Measurements from ENCODE around the gene MRPS30.
A peak's percentile ranks its signal among the peaks of the same experiment; 100 is the strongest.

The MRPS30 gene

GRCh38 chr5:44806608-44807007 lies 2.1 kb upstream of the MRPS30 start:
- no peak overlapping the region for H4K91ac ChIP-seq (ENCODE audit: low read depth, low read length, poor library complexity)
- H2AFZ ChIP-seq (ENCODE audit: low read length), result no peak overlapping the region
- H3K14ac ChIP-seq (ENCODE audit: low read length), result no peak overlapping the region
- H3K79me1 ChIP-seq (ENCODE audit: low read depth, low read length), result no peaks in the 10 kb centered on the region
- H2BK15ac ChIP-seq (ENCODE audit: low read length), result no peak overlapping the region
- H3K4me1 ChIP-seq (ENCODE audit: control insufficient read depth in 2 of 2, insufficient read depth in 1 of 2, low read depth in 1 of 2, low read length in 2 of 2), result peaks cover 0 to 3% of the 10 kb centered on the region in 2 donors
- H3K9me3 ChIP-seq (replicated peaks in 1 of 2; ENCODE audit: control insufficient read depth in 2 of 2, insufficient read depth in 1 of 2, low read depth in 1 of 2, low read length in 2 of 2), result no peaks in the 10 kb centered on the region
- peaks cover 0 to 13% of the 10 kb centered on the region in 2 donors for H3K36me3 ChIP-seq (replicated peaks in 1 of 2; ENCODE audit: control insufficient read depth in 2 of 2, insufficient read depth in 2 of 2, low read length in 2 of 2)
- H2BK120ac ChIP-seq (ENCODE audit: low read depth, low read length), result no peak overlapping the region
- H3K27me3 ChIP-seq (ENCODE audit: control insufficient read depth in 3 of 3, insufficient read depth in 3 of 3, low read depth in 1 of 3, low read length in 3 of 3), result no peaks in the 10 kb centered on the region
- no peak overlapping the region for H4K8ac ChIP-seq (ENCODE audit: low read depth, low read length)
- H3K4me2 ChIP-seq (ENCODE audit: insufficient read depth, low read length, poor library complexity, severe bottlenecking), result no peak overlapping the region
- DNase-seq (ENCODE audit: low spot score), result no peak
- no CpG with 5 or more reads among the region's 2 CpGs for WGBS, 2 donors (ENCODE audit: extremely low coverage in 2 of 2, insufficient read length in 2 of 2, insufficient replicate concordance in 1 of 2)
- H3K23ac ChIP-seq (ENCODE audit: low read depth, low read length, poor library complexity), result no peak overlapping the region
- no peak overlapping the region for H3K4me3 ChIP-seq (ENCODE audit: low read length in 2 of 2)
- H2BK5ac ChIP-seq (ENCODE audit: low read length), result no peak overlapping the region
- H3K9ac ChIP-seq (ENCODE audit: low read depth, low read length, poor library complexity), result no peak overlapping the region
- no peak overlapping the region for H3K18ac ChIP-seq (ENCODE audit: low read length)
- H3K27ac ChIP-seq (replicated peaks; ENCODE audit: low read length), result no peak overlapping the region
- H2BK12ac ChIP-seq (ENCODE audit: low read length), result no peak overlapping the region
- H3K4ac ChIP-seq (ENCODE audit: low read length), result no peak overlapping the region
- no peak overlapping the region for H2AK5ac ChIP-seq (ENCODE audit: low read depth, low read length)

DNA sequence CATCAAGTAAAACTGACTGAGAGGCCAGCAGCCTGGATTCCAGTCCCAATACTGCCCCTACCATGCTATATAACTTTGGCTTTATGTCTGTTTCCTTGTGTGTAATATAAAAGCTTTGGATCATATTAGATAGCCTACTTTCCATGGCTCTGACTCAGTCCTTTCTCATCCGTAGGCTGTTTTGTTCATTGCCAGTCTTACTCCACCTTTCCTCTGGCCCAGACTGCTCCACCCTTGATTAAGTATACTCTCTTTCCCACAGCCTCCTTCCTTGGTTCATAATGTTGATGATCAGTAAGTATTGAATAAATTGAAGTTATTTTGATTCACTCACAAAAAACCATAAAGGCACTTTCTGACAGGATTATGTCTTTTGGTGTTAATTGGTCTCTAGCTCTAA lies 1.5 kb upstream of the MRPS30 start:
- Histone ChIP-seq H3K23ac (ENCODE audit: low read depth, low read length, poor library complexity) (no peak overlapping the region), H3K14ac (ENCODE audit: low read length) (no peak overlapping the region), H3K9ac (ENCODE audit: low read depth, low read length, poor library complexity) (no peak overlapping the region), H3K27ac (replicated peaks; ENCODE audit: low read length) (no peak overlapping the region), H3K4me2 (ENCODE audit: insufficient read depth, low read length, poor library complexity, severe bottlenecking) (no peak overlapping the region), H4K91ac (ENCODE audit: low read depth, low read length, poor library complexity) (no peak overlapping the region), H2BK15ac (ENCODE audit: low read length) (no peak overlapping the region), H4K8ac (ENCODE audit: low read depth, low read length) (no peak overlapping the region), H3K27me3 (ENCODE audit: control insufficient read depth in 3 of 3, insufficient read depth in 3 of 3, low read depth in 1 of 3, low read length in 3 of 3) (no peaks in the 10 kb centered on the region), H3K36me3 (replicated peaks in 1 of 2; ENCODE audit: control insufficient read depth in 2 of 2, insufficient read depth in 2 of 2, low read length in 2 of 2) (peaks cover 0 to 20% of the 10 kb centered on the region in 2 donors), H2AK5ac (ENCODE audit: low read depth, low read length) (no peak overlapping the region), H3K18ac (ENCODE audit: low read length) (no peak overlapping the region), H3K4ac (ENCODE audit: low read length) (no peak overlapping the region), H2BK120ac (ENCODE audit: low read depth, low read length) (no peak overlapping the region), H3K79me1 (ENCODE audit: low read depth, low read length) (no peaks in the 10 kb centered on the region), H2BK5ac (ENCODE audit: low read length) (no peak overlapping the region), H3K9me3 (replicated peaks in 1 of 2; ENCODE audit: control insufficient read depth in 2 of 2, insufficient read depth in 1 of 2, low read depth in 1 of 2, low read length in 2 of 2) (no peaks in the 10 kb centered on the region), H2AFZ (ENCODE audit: low read length) (no peak overlapping the region), H2BK12ac (ENCODE audit: low read length) (no peak overlapping the region), H3K4me1 (ENCODE audit: control insufficient read depth in 2 of 2, insufficient read depth in 1 of 2, low read depth in 1 of 2, low read length in 2 of 2) (peaks cover 0 to 3% of the 10 kb centered on the region in 2 donors), H3K4me3 (ENCODE audit: low read length in 2 of 2) (no peak overlapping the region)
- no CpG with 5 or more reads among the region's 1 CpG for WGBS, 2 donors (ENCODE audit: extremely low coverage in 2 of 2, insufficient read length in 2 of 2, insufficient replicate concordance in 1 of 2)
- no peak for DNase-seq (ENCODE audit: low spot score)

DNA sequence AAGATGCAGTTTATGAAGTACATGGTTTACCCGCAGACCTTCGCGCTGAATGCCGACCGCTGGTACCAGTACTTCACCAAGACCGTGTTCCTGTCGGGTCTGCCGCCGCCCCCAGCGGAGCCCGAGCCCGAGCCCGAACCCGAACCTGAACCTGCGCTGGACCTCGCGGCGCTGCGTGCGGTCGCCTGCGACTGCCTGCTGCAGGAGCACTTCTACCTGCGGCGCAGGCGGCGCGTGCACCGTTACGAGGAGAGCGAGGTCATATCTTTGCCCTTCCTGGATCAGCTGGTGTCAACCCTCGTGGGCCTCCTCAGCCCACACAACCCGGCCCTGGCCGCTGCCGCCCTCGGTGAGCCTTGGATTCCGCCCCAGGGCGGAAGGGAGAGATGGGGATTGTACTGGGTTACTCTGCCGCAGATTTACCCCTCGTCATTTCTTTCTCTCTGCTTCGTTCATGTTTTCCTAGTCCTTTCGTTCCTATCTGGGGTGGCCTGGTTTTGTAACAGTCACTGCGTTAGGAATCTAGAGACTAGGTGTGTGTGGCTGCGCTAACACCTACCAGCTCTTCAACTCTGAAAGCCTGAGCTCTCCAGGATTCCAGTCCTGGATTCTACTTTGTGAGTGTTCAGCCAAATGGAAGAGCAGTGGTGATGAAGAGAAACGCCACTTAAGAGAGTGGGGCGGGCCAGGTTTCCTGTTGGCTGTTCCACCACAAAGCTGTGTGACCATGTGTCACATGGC lies 638 bp downstream of the MRPS30 start:
- Histone ChIP-seq H2BK120ac (ENCODE audit: low read depth, low read length) (no peak overlapping the region), H4K8ac (ENCODE audit: low read depth, low read length) (peak overlapping the region; percentile 26), H3K18ac (ENCODE audit: low read length) (peak overlapping the region; percentile 98), H2AFZ (ENCODE audit: low read length) (peak overlapping the region; percentile 93), H3K79me1 (ENCODE audit: low read depth, low read length) (no peaks in the 10 kb centered on the region), H3K9me3 (replicated peaks in 1 of 2; ENCODE audit: control insufficient read depth in 2 of 2, insufficient read depth in 1 of 2, low read depth in 1 of 2, low read length in 2 of 2) (no peaks in the 10 kb centered on the region), H2BK5ac (ENCODE audit: low read length) (peak overlapping the region; percentile 93), H2BK15ac (ENCODE audit: low read length) (no peak overlapping the region), H2AK5ac (ENCODE audit: low read depth, low read length) (peak overlapping the region; percentile 38), H4K91ac (ENCODE audit: low read depth, low read length, poor library complexity) (no peak overlapping the region), H3K36me3 (replicated peaks in 1 of 2; ENCODE audit: control insufficient read depth in 2 of 2, insufficient read depth in 2 of 2, low read length in 2 of 2) (peaks cover 2 to 41% of the 10 kb centered on the region in 2 donors), H3K9ac (ENCODE audit: low read depth, low read length, poor library complexity) (peak overlapping the region; percentile 100), H3K14ac (ENCODE audit: low read length) (peak overlapping the region; percentile 84), H3K4ac (ENCODE audit: low read length) (no peak overlapping the region), H2BK12ac (ENCODE audit: low read length) (no peak overlapping the region), H3K27me3 (ENCODE audit: control insufficient read depth in 3 of 3, insufficient read depth in 3 of 3, low read depth in 1 of 3, low read length in 3 of 3) (no peaks in the 10 kb centered on the region), H3K27ac (replicated peaks; ENCODE audit: low read length) (peak overlapping the region; percentile 80), H3K23ac (ENCODE audit: low read depth, low read length, poor library complexity) (no peak overlapping the region), H3K4me3 (ENCODE audit: low read length in 2 of 2) (peak overlapping the region; percentile 92 to 96), H3K4me1 (ENCODE audit: control insufficient read depth in 2 of 2, insufficient read depth in 1 of 2, low read depth in 1 of 2, low read length in 2 of 2) (peaks cover 0 to 3% of the 10 kb centered on the region in 2 donors), H3K4me2 (ENCODE audit: insufficient read depth, low read length, poor library complexity, severe bottlenecking) (peak overlapping the region; percentile 58)
- peak; percentile 57 for DNase-seq (ENCODE audit: low spot score)
- no CpG with 5 or more reads among the region's 45 CpGs for WGBS, 2 donors (ENCODE audit: extremely low coverage in 2 of 2, insufficient read length in 2 of 2, insufficient replicate concordance in 1 of 2)

DNA sequence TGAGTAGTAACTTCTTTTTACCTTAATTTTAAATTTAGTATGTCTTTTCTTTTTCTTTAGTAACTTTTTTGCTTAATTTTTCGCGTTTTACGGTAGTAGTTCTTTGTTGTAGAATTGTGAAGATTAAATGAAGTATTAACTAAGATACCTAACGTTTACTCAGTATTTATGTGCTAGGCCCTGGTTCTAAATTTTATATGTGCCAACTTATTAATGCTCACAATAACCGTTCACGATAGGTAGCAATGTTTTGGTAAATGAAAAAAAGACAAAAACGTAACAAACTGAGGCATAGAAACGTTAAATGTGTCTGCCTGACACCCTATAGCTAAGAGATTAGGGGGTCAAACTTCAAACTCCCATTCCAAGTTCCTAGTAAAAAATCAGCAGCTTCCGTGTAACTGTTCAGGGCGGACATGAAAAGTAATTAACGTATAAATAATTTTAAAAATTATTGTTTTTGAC lies 1.2 kb downstream of the MRPS30 start:
- Histone ChIP-seq H3K27me3 (ENCODE audit: control insufficient read depth in 3 of 3, insufficient read depth in 3 of 3, low read depth in 1 of 3, low read length in 3 of 3) (no peaks in the 10 kb centered on the region), H2BK12ac (ENCODE audit: low read length) (no peak overlapping the region), H2BK5ac (ENCODE audit: low read length) (no peak overlapping the region), H2BK120ac (ENCODE audit: low read depth, low read length) (no peak overlapping the region), H3K27ac (replicated peaks; ENCODE audit: low read length) (no peak overlapping the region), H3K14ac (ENCODE audit: low read length) (no peak overlapping the region), H3K23ac (ENCODE audit: low read depth, low read length, poor library complexity) (no peak overlapping the region), H2AK5ac (ENCODE audit: low read depth, low read length) (no peak overlapping the region), H3K4ac (ENCODE audit: low read length) (no peak overlapping the region), H3K4me1 (ENCODE audit: control insufficient read depth in 2 of 2, insufficient read depth in 1 of 2, low read depth in 1 of 2, low read length in 2 of 2) (peaks cover 0 to 3% of the 10 kb centered on the region in 2 donors), H3K36me3 (replicated peaks in 1 of 2; ENCODE audit: control insufficient read depth in 2 of 2, insufficient read depth in 2 of 2, low read length in 2 of 2) (peaks cover 4 to 47% of the 10 kb centered on the region in 2 donors), H2BK15ac (ENCODE audit: low read length) (no peak overlapping the region), H3K9me3 (replicated peaks in 1 of 2; ENCODE audit: control insufficient read depth in 2 of 2, insufficient read depth in 1 of 2, low read depth in 1 of 2, low read length in 2 of 2) (no peaks in the 10 kb centered on the region), H4K91ac (ENCODE audit: low read depth, low read length, poor library complexity) (no peak overlapping the region), H3K4me2 (ENCODE audit: insufficient read depth, low read length, poor library complexity, severe bottlenecking) (peak overlapping the region; percentile 58), H2AFZ (ENCODE audit: low read length) (peak overlapping the region; percentile 93), H3K18ac (ENCODE audit: low read length) (no peak overlapping the region), H3K9ac (ENCODE audit: low read depth, low read length, poor library complexity) (no peak overlapping the region), H3K4me3 (ENCODE audit: low read length in 2 of 2) (peak overlapping the region; percentile 92 to 96), H3K79me1 (ENCODE audit: low read depth, low read length) (no peaks in the 10 kb centered on the region), H4K8ac (ENCODE audit: low read depth, low read length) (no peak overlapping the region)
- WGBS, 2 donors (ENCODE audit: extremely low coverage in 2 of 2, insufficient read length in 2 of 2, insufficient replicate concordance in 1 of 2), result no CpG with 5 or more reads among the region's 11 CpGs
- DNase-seq (ENCODE audit: low spot score), result no peak

Measured in neuronal stem cell (in vitro differentiated cells).